GM18858 (cell line): ENCODE data around the gene LFNG.
"Not testable (repeated sequence)": the region's sequence is repeated elsewhere in the genome, so short reads cannot be mapped to it uniquely, and the experiment has no call there.

Experiments used
- ATAC-seq: cut with Tn5 transposase; IDR thresholded peaks from one replicate; pipeline ENCODE4 v1.9.1; 2021; ENCODE audit not compliant: unreplicated experiment

The LFNG gene

DNA sequence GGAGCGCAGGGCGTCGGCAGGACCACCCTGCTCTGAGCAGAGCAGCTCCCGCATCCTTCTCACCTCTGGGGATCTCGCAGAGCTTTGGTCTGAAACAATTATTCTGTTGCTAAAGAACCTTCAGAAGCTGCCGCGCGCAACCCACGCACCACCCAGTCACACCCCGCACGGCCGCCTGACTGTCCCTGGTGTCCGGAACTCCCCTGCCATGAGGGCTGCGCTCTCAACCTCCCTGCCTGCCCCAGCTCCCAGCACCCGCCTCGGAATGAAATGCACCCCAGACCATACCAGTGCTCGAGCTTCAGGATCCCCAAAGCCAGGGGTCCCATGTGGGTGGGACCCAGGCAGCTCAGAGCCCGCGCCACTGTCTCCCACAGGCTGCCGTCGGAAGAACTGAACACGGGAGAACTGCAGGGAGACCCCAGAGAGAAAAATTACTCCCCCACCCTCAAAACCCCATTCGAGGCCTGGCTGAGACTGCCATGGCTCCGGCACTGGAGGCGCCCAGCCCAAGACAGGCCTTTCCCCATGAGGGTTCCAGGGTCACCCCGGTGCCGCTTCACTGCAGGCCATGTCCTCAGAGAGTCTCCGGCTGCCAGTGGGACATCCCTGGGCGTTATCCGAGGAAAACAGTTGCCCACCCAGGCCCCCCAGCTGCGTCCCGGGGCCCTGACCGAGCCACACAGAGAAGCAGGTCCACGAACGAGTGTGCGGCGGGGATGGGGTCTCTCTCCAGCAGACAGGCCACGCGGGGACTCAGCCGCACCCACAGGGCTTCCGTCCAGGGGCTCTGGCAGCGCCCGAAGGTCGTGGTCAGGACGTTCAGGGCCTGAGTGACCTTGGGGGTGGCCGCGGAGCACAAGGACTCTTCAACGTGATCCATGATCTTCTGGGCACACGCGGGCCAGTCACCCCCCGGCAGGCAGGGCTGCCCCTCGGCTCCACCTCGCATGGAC is 23.6 kb downstream of the LFNG start:
- ATAC-seq, result no peak

DNA sequence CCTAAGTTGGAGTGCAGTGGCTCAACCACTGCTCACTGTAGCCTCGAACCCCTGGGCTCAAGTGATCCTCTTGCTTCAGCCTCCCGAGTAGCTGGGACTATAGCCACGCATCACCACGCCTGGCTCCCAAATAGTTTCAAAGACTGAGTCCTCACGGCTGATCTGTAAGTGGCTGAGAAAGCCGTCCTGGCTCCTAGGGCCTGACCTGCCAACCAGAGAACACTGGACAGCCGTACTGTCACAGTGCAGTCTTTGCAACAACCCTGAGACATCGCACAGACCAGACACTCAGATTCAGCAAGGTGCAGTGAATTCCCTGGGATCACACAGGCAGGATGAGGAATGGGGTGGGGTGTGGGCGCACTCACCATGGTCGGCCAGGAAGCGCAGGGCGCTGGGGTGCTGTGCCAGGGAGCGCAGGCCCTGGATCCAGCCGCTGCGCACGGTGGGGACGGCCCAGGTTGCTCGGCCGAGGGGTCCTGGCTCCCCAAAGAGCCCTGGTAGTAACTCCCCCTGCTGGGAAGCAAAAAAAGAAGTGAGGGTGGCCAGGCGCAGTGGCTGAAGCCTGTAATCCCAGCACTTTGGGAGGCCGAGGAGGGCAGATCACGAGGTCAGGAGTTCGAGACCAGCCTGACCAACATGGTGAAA is 25.1 kb downstream of the LFNG start:
- ATAC-seq, result no peak

DNA sequence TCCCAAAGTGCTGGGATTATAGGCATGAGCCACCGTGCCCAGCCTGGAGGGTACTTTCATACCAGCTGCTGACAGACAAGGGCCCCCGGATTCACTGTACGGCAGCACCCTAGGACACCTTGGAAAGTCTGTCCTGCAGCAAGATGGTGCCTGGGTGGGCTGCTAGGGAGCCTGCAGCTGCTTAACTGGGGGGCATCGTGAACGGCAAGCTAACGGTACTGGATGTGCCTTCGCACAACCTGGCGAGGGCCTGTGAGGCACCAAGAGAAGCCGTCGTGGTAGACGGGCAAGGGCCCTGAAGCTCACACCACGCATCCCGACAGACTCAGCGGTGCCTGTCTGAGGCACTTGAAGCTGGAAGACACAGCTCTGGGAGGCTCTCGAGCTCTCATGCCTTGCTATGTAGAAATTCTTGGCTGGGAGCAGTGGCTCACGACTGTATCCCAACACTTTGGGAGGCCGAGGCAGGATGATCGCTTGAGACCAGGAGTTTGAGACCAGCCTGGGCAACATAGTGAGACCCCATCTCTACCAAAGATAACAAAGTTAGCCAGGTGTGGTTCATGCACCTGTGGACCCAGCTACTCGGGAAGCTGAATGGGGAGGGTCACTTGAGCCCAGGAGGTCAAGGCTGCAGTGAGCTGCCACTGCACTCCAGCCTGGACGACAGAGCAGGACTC is 26.3 kb downstream of the LFNG start:
- no peak for ATAC-seq

DNA sequence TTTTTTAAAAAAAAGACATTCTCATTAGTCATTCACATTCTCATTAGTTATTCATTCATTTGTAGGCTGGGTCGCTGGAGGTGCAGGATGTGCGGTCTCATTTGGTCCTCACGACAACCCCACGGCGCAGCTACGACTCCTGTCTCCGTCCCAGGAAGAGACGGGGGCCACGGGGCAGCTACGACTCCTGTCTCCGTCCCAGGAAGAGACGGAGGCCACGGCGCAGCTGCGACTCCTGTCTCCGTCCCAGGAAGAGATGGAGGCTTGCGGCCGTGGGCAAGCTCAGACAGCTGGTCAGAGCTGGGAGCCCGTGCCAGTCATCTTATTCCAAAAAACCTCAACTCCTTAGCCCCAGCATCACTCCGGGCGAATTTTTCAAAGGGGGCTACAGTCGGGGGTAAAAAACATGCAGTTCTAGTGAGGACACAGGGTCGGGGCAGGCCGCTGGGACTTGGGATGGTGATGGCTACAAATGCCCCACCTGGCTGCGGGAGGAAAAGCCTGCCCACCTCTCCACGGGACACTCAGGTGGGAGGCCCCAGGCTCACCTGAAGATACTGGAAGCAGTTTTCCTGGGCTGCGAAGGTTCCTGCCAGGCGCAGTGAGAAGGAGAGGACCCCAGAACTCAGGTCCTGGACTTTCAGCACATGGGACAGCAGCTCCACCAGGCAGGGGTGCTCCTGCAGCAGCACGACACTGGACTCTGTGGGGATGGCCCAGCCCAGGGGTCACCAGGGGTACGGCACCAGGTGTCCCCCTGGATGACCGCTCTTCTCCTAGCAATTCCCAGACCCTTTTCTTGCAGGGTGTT is 27.4 kb downstream of the LFNG start:
- ATAC-seq, result no peak

DNA sequence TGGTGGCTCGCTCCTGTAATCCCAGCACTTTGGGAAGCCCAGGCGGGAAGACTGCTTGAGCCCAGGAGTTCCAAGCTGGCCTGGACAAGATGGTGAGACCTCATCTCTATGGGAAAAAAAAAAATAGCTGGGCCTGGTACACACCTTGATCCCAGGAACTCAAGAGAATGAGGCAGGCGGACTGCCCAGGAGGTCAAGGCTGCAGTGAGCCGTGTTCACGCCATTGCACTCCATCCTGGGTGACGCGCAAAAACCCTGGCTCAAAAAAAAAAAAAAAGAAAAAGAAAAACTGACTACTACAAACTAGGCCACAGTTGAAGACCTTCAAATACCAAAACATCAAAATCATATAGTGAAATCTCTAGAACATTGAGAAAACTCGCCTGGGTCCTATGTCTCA is 31.8 kb downstream of the LFNG start:
- no peak for ATAC-seq

DNA sequence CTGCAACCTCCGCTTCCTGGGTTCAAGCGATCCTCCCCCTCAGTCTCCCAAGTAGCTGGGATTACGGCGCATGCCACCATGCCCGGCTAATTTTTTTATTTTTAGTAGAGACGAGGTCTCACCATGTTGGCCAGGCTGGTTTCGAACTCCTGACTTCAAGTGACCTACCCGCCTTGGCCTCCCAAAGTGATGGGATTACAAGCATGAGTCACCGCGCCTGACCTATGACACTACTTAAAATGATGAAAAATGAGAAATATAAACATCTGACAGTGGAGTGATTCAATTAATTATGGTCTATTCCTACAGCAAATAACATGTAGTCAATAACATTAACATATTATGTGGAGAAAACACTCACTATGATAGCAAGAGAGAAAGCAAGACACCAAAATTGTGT is 33.5 kb downstream of the LFNG start:
- no peak for ATAC-seq

DNA sequence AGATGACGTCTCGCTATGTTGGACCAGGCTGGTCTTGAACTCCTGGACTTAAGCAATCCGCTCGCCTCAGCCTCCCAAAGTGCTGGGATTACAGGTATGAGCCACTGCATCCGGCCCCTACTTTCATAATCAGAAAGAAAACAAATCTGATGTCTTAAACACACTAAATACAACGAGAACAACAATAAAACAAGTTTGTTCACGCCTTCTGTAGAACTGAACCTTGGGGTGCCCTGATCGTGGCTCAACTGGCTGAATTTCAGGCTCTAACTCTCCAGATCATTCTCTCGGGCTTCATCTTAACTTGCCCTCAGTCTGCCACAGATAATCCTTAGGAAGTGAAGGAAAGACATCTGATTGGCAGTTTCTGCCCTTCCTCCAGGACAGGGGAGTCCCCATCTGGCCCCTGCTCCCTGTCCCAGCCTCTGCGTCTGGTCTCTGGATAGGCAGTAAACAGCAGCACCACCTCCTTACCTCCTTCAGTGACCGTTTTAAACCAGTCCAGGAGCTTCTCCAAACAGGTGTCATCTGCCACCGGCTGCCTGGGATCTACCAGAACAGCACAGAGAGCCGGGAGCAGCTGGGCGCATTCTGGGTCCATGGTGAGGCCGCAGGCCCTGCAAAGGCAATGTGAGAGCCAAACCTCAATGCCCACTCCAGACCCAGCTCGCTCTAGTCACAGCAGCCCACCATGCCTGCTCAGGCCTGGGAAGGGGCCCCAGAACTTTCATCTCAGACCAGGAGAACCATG is 34.4 kb downstream of the LFNG start:
- ATAC-seq, result no peak

DNA sequence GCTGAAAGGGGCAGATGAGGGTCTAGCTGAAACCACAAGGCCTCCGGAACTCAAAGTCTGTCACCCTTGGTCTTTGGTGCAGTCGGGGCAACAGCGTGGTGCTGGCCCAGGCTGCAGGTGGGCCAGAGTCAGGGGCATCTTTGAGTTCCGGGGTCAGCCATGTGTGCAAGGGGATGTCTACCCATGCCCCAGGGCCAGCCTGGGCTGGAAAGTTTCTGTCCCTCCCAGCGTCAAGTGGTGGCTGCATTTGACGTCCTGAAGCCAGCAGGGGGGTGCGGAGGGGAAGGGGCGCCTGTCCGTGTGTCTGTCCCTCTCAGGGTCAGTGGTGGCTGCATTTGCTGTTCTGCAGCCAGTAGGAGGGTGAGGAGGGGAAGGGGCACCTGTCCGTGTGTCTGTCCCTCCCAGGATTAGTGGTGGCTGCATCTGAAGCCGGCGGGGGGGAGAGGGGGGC is 35.1 kb downstream of the LFNG start:
- ATAC-seq, result no peak

DNA sequence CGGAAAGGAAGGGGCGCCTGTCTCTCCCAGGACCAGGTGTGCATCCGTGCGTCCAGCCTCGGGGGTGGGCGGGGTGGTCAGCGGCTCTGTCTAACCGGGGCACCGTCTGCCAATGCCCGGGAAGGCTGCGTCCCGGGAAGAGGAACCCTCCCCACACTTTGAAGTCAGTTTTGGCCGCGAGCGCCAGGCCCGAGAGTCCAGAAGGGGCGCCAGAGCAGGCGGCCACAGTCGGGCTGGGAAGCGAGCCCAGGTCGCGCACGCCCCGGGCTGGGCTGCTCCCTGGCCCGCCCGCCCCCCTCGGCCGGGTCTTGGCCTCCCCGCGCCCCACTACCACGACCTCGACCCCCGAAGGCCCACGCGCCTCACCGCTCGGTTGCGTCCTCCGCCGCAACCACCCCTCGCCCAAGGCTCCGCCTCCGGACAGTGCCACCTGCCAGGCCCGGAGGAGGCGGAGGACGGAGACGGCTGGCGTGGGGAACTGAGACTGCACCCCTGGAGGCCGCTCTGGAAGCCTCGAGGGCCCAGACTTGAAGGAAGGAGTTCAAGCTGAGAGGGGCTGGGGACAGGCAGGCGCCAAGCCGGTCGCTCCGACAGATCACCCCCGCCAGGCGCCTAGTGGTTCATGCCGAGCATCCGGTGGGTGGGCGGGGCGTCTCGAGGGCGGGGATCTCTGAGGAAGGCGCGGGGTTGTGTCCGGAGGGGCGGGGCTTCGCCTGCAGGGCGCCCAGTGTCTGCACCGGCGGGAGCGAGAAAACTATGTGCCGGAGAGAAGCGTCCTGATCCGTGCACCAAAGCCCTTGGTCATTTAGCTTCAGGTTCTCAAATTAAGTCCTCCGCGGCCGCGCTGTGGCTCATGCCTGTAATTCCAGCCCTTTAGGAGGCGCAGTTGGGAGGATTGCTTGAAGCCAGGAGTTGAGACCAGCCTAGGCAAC is 35.8 kb downstream of the LFNG start, which contains the start of gene BRAT1:
BRAT1 (minus strand) TSS at position 404 of the 932 bp plus-strand sequence. CDS start 1,093 bp downstream, outside the sequence.
- ATAC-seq, result peak; percentile 52

DNA sequence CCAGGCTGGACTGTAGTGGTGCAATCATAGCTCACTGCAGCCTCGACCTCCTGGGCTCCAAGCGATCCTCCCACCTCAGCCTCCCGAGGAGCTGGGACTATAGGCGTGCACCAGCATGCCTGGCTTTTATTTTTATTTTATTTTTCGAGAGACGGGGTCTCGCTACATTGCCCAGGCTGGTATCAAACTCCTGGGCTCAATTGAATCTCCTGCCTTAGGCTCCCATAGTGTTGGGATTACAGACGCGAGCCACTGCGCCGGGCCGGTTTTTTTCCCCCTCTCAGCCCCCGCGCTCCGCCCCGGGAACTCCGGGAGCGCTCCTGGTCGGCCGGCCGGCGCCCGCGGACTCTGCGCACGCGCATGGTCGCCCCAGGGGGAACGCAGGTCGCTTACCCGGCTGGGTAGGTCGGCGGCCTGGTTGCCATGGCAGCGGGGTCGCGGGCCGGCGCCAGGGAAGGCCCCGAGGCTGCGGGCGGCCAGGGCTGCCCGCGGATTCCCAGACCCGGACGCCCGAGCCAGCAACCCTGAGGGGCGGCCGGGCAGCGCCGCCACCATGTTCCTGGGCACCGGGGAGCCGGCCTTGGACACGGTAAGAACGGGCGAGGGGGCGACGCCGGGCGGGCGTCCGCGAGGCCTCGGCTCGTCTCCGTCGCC is 39.2 kb downstream of the LFNG start, which contains the start of gene IQCE:
IQCE (plus strand) TSS at position 351 of the 654 bp plus-strand sequence; CDS start at position 554, 203 bp downstream.
- ATAC-seq, result peak; percentile 37

DNA sequence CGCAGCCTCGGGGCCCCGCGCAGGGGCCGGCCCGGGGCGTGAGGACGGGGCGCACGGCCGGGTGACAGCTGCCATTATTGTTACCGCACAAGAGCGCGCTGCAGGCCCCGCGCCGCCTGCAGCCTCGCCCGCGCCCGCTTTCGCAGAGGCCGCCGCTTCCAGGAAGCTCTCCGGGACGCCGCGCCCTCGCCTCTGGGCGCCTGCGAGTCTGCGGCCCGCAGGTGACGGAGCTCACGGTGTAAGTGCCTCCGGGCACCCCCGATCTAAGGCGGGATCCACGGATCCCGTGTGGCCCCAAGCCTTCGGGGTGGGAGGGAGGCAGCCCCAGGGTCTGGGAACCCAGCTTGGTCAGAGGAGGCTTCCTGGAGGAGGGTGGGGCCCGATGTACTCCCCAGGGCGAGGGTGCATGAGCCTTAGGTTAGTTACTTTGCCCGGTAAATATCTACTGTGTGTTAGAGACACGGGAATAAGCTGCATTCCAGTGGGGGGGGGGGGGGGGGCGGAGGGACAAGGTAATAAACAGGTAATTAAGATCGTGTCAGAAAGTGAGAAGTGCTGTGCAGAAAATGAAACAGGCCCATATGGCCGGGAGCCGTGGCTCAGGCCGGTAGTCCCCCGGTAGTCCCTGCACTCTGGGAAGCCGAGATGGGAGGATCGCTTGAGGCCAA is 39.8 kb downstream of the LFNG start:
- peak; percentile 7 for ATAC-seq

DNA sequence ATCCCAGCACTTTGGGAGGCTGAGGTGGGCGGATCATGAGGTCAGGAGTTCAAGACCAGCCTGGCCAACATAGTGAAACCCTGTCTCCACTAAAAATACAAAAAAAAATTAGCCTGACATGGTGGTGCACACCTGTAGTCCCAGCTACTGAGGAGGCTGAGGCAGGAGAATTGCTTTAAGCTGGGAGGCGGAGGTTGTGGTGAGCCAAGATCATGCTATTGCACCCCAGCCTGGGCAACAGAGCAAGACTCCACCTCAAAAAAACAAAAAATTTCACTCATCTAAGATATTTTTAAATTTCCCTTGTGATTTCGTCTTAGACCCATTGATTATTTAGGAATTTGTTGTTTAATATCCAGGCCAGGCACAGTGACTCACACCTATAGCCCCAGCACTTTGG is 44.4 kb downstream of the LFNG start:
- ATAC-seq, result not testable (repeated sequence)

DNA sequence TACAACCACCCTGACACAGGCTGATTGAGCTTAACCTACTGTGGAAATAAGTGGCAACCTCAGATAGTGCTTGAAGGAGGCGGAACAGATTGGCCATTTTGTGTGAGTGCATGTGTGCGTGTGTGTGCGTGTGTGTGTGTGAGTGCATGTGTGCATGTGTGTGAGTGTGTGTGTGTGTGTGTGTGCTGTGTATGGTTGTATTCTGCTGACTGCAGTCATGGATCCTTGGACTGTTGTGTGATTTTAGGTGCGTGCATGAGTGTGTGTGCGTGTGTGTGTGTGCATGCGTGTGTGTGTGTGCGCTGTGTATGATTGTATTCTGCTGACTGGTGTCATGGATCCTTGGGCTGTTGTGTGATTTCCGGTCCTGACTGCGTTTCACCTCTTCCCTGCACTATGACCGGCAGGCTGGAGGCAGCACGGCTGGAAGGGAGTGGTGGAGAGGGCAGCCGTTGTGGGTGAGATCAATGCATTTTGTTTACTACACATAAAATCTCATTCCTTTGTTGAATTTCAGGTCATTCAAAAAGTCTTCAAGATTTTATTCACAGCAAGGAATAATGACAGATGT is 45.5 kb downstream of the LFNG start:
- ATAC-seq, result no peak

DNA sequence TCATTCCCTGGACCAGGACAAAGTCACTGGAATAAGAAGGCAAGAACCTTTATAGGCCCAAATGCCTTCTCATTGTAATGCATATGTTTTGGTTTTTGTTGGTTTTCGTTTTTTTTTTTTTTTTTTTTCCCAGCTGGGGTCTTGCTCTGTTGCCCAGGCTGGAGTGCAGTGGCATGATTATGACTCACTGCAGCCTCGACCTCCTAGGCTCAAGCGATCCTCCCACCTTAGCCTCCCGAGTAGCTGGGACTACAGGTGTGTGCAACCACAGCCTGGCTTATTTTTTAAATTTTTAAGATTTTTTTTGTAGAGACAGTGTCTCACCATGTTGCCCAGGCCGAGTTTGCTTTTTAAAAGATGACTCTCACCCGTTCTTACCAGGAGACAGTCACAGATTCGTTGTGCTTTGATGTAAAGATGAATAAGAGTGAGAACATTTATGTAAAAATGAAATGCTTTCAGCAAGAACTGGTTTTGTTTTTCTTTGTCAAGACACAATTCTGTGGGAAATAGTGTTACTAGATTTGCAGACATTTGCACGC is 46.8 kb downstream of the LFNG start:
- peak; percentile 29 for ATAC-seq

DNA sequence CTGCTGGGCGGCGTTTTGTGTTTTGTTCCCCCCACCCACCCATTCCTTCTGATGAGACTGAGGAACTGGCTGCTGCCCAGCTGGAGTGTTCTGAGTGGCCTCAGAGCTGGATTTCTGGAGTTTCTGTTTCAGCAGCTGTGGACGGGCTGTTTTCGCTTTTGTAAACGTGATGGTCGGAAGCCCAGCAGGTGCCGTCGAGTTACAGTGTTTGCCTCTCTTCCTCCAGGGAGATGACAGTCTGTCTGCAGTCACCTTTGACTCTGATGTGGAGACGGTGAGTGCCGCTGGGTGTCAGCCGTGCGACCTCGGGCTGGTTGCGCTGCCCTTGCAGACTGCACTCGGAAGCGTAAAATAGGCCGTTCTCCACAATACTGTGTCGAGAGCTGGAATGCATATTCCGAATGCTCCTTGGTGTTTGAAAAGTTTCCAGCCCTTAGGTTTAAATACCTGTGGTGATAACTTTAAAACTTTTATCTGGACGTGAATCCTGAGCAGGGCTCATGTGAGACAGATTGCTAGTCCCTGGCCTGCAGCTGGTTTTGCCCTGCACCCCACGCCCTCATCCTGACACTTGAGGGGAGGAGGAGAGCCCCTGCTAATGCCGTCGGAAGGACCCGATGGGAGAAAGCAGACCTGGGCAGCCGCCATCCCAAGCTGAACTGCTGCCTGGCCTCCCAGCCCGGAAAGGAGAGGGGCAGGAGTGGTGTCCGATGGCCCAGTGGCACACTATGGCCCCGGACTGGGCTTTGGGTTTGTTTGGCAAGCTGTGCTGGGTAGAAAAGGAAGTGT is 47.5 kb downstream of the LFNG start:
- peak; percentile 82 for ATAC-seq

DNA sequence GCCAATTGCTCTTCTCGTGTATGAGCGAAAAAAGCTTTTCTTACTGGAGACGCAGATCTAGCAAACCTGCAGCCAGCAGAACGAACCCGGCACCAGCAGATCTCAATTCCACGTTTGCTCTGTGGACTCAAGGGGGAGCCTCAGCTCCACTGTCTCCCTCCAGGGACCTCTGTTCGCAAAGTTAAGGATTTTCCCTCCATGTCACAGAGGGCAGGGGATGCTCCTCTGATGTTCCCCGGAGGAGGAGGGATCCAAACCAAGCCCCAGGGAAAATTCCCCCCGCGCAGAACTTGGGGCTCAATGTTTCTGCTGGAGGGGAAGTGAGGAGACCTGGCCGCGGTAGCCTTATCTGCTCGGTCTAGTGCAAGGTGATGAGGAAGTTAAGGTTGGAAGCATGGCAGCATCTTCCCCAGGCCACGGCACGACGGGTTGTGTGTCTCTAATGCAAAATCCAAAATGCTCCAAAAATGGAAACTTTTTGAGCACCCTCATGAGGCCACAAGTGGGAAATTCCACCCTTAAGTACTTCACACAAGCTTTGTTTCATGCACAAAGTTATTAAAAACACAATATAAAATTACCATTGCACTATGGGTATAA is 48.2 kb downstream of the LFNG start:
- ATAC-seq, result no peak
